ENCODE measurements around the gene SHBG. TPM values are rescaled to one million over a fixed set of nuclear protein-coding genes. Genes with fewer than 3 reads are reported as not detected.
A peak's percentile ranks its signal among the peaks of the same experiment; 100 is the strongest.

SHBG gene
- total RNA-seq, 1 donor from 2014 or later = 1.4 TPM

GRCh38 chr17:7667656-7668406 is 37.9 kb downstream of the SHBG start:
- Mint-ChIP-seq H3K9me3 (ENCODE audit: unreplicated experiment) (no peaks in the 10 kb centered on the region), H3K27ac (ENCODE audit: unreplicated experiment) (no peak overlapping the region), H3K4me1 (ENCODE audit: unreplicated experiment) (no peaks in the 10 kb centered on the region), H3K27me3 (ENCODE audit: unreplicated experiment) (no peaks in the 10 kb centered on the region), H3K36me3 (ENCODE audit: unreplicated experiment) (peaks cover 23% of the 10 kb centered on the region), H3K4me3 (ENCODE audit: unreplicated experiment) (no peak overlapping the region)
- no peak for TF ChIP-seq CTCF (IDR thresholded peaks at IDR 0.05)
- no peak for DNase-seq (ENCODE audit: extremely low spot score, unreplicated experiment)

- Mint-ChIP-seq H3K36me3 (ENCODE audit: unreplicated experiment) (peaks cover 29% of the 10 kb centered on the region), H3K4me1 (ENCODE audit: unreplicated experiment) (no peaks in the 10 kb centered on the region), H3K4me3 (ENCODE audit: unreplicated experiment) (no peak overlapping the region), H3K9me3 (ENCODE audit: unreplicated experiment) (no peaks in the 10 kb centered on the region), H3K27ac (ENCODE audit: unreplicated experiment) (no peak overlapping the region), H3K27me3 (ENCODE audit: unreplicated experiment) (no peaks in the 10 kb centered on the region)
- no peak for TF ChIP-seq CTCF (IDR thresholded peaks at IDR 0.05)
- DNase-seq (ENCODE audit: extremely low spot score, unreplicated experiment) = no peak
Observed at GRCh38 chr17:7668482-7668881, 38.5 kb downstream of the SHBG start.

GRCh38 chr17:7673239-7673638 is 43.3 kb downstream of the SHBG start:
- Mint-ChIP-seq H3K4me3 (ENCODE audit: unreplicated experiment) (no peak overlapping the region), H3K9me3 (ENCODE audit: unreplicated experiment) (peaks cover 6% of the 10 kb centered on the region)

GRCh38 chr17:7674934-7675333 is 45.0 kb downstream of the SHBG start:
- H3K27ac Mint-ChIP-seq (ENCODE audit: unreplicated experiment) = no peak overlapping the region
- peaks cover 6% of the 10 kb centered on the region for H3K9me3 Mint-ChIP-seq (ENCODE audit: unreplicated experiment)
- no peak for TF ChIP-seq CTCF (IDR thresholded peaks at IDR 0.05)
- no peak for DNase-seq (ENCODE audit: extremely low spot score, unreplicated experiment)
- H3K4me1 Mint-ChIP-seq (ENCODE audit: unreplicated experiment) = peaks cover 2% of the 10 kb centered on the region
- no peak overlapping the region for H3K4me3 Mint-ChIP-seq (ENCODE audit: unreplicated experiment)
- peaks cover 36% of the 10 kb centered on the region for H3K36me3 Mint-ChIP-seq (ENCODE audit: unreplicated experiment)
- H3K27me3 Mint-ChIP-seq (ENCODE audit: unreplicated experiment) = no peaks in the 10 kb centered on the region

More at GRCh38 chr17:7673239-7673638, 43.3 kb downstream of the SHBG start:
- Mint-ChIP-seq H3K4me1 (ENCODE audit: unreplicated experiment) (peaks cover 2% of the 10 kb centered on the region), H3K27me3 (ENCODE audit: unreplicated experiment) (no peaks in the 10 kb centered on the region), H3K36me3 (ENCODE audit: unreplicated experiment) (peaks cover 38% of the 10 kb centered on the region), H3K27ac (ENCODE audit: unreplicated experiment) (no peak overlapping the region)
- no peak for DNase-seq (ENCODE audit: extremely low spot score, unreplicated experiment)
- peak; percentile 53 for TF ChIP-seq CTCF (IDR thresholded peaks at IDR 0.05)

GRCh38 chr17:7676533-7676932 is 46.6 kb downstream of the SHBG start:
- Mint-ChIP-seq H3K27ac (ENCODE audit: unreplicated experiment) (no peak overlapping the region), H3K9me3 (ENCODE audit: unreplicated experiment) (peaks cover 6% of the 10 kb centered on the region), H3K4me3 (ENCODE audit: unreplicated experiment) (no peak overlapping the region), H3K27me3 (ENCODE audit: unreplicated experiment) (no peaks in the 10 kb centered on the region), H3K4me1 (ENCODE audit: unreplicated experiment) (peaks cover 2% of the 10 kb centered on the region), H3K36me3 (ENCODE audit: unreplicated experiment) (peaks cover 30% of the 10 kb centered on the region)
- no peak for TF ChIP-seq CTCF (IDR thresholded peaks at IDR 0.05)
- no peak for DNase-seq (ENCODE audit: extremely low spot score, unreplicated experiment)

Measured in osteocyte (in vitro differentiated cells).